ENCODE measurements around the gene YIF1A. TPM values are rescaled to one million over a fixed set of nuclear protein-coding genes. Genes with fewer than 3 reads are reported as not detected.

Gene YIF1A
- total and polyA plus RNA-seq, 2 donors (not counting 3 experiments of a cell fraction or from before 2014, with no cell fraction given): 104 to 271 TPM

- no peaks in the 10 kb centered on the region for H3K27me3 ChIP-seq (ENCODE audit: control insufficient read depth in 2 of 2, insufficient read depth in 2 of 2, low read length in 2 of 2)
- H2AFZ ChIP-seq (ENCODE audit: low read depth, low read length): peak within 1 kb of the TSS; percentile 58
- H3K4me3 ChIP-seq (replicated peaks in 1 of 3; ENCODE audit: insufficient read depth in 1 of 3, low read depth in 1 of 3, low read length in 3 of 3): peak within 1 kb of the TSS; percentile 85 to 93 (median 91)
- H3K9me3 ChIP-seq (replicated peaks; ENCODE audit: control insufficient read depth, insufficient read depth, low read length): no peaks in the 10 kb centered on the region
- peak; percentile 100 for DNase-seq (ENCODE audit: low read depth, low spot score)
- CTCF ChIA-PET: interaction anchor here (0.6 to 6.2 kb wide), 3 partner anchors 13 to 380 kb away, joined by 3 to 53 read pairs (median 3); partner anchors contain the start of gene FIBP
- peaks cover 9 to 29% of the 10 kb centered on the region in 2 experiments for H3K36me3 ChIP-seq (ENCODE audit: control insufficient read depth in 2 of 2, extremely low read depth in 1 of 2, insufficient read depth in 2 of 2, low read length in 2 of 2)
- H3K27ac ChIP-seq (ENCODE audit: insufficient read depth, low read depth, low read length): peak within 1 kb of the TSS; percentile 74
- TF ChIP-seq MYC (IDR thresholded peaks at IDR 0.05; ENCODE audit: low read depth, low read length) (no peak), POLR2A (IDR thresholded peaks at IDR 0.05; ENCODE audit: low read depth, low read length) (peak; percentile 63), EZH2 (IDR thresholded peaks at IDR 0.05; ENCODE audit: borderline replicate concordance, low read depth, low read length, severe bottlenecking) (no peak), JUN (IDR thresholded peaks at IDR 0.05; ENCODE audit: borderline replicate concordance, insufficient read depth, insufficient read length, low read depth) (no peak), MAX (IDR thresholded peaks at IDR 0.05; ENCODE audit: insufficient read depth, insufficient read length) (no peak), CTCF (IDR thresholded peaks at IDR 0.05; ENCODE audit: extremely low read depth in 1 of 2, insufficient read depth in 1 of 2, low read depth in 1 of 2, low read length in 2 of 2) (no peak), FOS (IDR thresholded peaks at IDR 0.05; ENCODE audit: borderline replicate concordance, insufficient read depth, low read length) (no peak), POLR2AphosphoS5 (IDR thresholded peaks at IDR 0.05; ENCODE audit: insufficient read depth, low read depth, low read length) (peak; percentile 82), GATA2 (IDR thresholded peaks at IDR 0.05; ENCODE audit: insufficient read depth, insufficient read length, low read depth, low read length) (no peak)
- H4K20me1 ChIP-seq (replicated peaks; ENCODE audit: control insufficient read depth, extremely low read depth, insufficient read depth, low read length): no peaks in the 10 kb centered on the region
- peak; percentile 100 for FAIRE-seq
- H3K9ac ChIP-seq (replicated peaks; ENCODE audit: extremely low read depth, insufficient read depth, low read length): peak within 1 kb of the TSS; percentile 90
- H3K9me1 ChIP-seq (replicated peaks; ENCODE audit: control insufficient read depth, extremely low read depth, insufficient read depth, low read length): no peaks in the 10 kb centered on the region
- dilution Hi-C loops (cut with MboI; ENCODE audit: extremely low pct_ligation_motif_present, low sequenced_read_pairs) (no loop called here), intact Hi-C loops (cut with micrococcal nuclease) (loop anchor here (1.0 to 2.0 kb wide), 2 partner anchors 10 to 46 kb away; no protein-coding TSS in a partner anchor)
- peaks cover 12% of the 10 kb centered on the region for H3K4me1 ChIP-seq (ENCODE audit: control insufficient read depth, extremely low read depth, insufficient read depth, low read length)
- no TSS peak for BruUV-seq (replicated peaks)
- H3K79me2 ChIP-seq (ENCODE audit: control insufficient read depth, insufficient read depth, low read length): peaks cover 28% of the 10 kb centered on the region
- peak within 1 kb of the TSS; percentile 93 for H3K4me2 ChIP-seq (ENCODE audit: insufficient read depth, low read length)
- POLR2A ChIA-PET: interaction anchor here (1.6 kb wide), 2 partner anchors 10 to 21 kb away, joined by 5 to 12 read pairs; partner anchors contain the start of gene YIF1A
Measured at GRCh38 chr11:66268244-66268951, 20.5 kb downstream of the YIF1A start, which contains the start of gene RAB1B. RAB1B (plus strand) TSS chr11:66268639; CDS start chr11:66268680, 41 bp downstream.
